ENCODE data around the gene ELOA. TPM values are rescaled to one million over a fixed set of nuclear protein-coding genes. Genes with fewer than 3 reads are reported as not detected.

Gene ELOA
- total RNA-seq, 2 experiments from 2014 or later: 24.7 to 41.0 TPM

GRCh38 chr1:23796466-23797271, 53.4 kb downstream of the ELOA start:
- ChIA-PET CTCF (ENCODE audit: unreplicated experiment) (interaction anchor here (0.5 kb wide), 1 partner anchor 13 kb away, joined by 3 read pairs; no protein-coding TSS in a partner anchor), POLR2A (no interaction called here)
- Histone ChIP-seq H3K4me2 (ENCODE audit: low read length) (no peak overlapping the region), H3K79me2 (ENCODE audit: insufficient read depth, low read depth, low read length) (peaks cover 13% of the 10 kb centered on the region; the same call in 1 of the 2 replicates), H3K36me3 (ENCODE audit: insufficient read depth, low read length) (peaks cover 44% of the 10 kb centered on the region), H4K20me1 (ENCODE audit: insufficient read depth, low read length) (no peaks in the 10 kb centered on the region), H3K4me1 (ENCODE audit: insufficient read depth, low read length, poor library complexity, severe bottlenecking) (peaks cover 24% of the 10 kb centered on the region), H3K27ac (ENCODE audit: low read depth, low read length, poor library complexity, severe bottlenecking) (no peak overlapping the region), H3K9me2 (ENCODE audit: insufficient read depth, low read length) (no peaks in the 10 kb centered on the region), H3K9me3 (ENCODE audit: low read length) (no peaks in the 10 kb centered on the region), H2AFZ (ENCODE audit: low read length) (no peak overlapping the region), H3K4me3 (ENCODE audit: low read depth, low read length, poor library complexity, severe bottlenecking) (no peak overlapping the region)
- no TSS peak for BruUV-seq (replicated peaks)
- TF ChIP-seq EZH2phosphoT487 (IDR thresholded peaks at IDR 0.05; ENCODE audit: borderline replicate concordance, low read depth, low read length) (no peak), CTCF (conservative IDR thresholded peaks at IDR 0.05; ENCODE audit: low read length) (peak; percentile 52; the same call in 1 of the 2 replicates)
- intact Hi-C loops (cut with micrococcal nuclease; ENCODE audit: unreplicated experiment): no loop called here
- no peak for DNase-seq (ENCODE audit: low spot score)

GRCh38 chr1:23797478-23798448, 54.5 kb downstream of the ELOA start:
- intact Hi-C loops (cut with micrococcal nuclease; ENCODE audit: unreplicated experiment): no loop called here
- ChIA-PET POLR2A (interaction anchor here (0.5 to 0.6 kb wide), 2 partner anchors 105 to 170 kb away, joined by 3 to 9 read pairs; no protein-coding TSS in a partner anchor), CTCF (ENCODE audit: unreplicated experiment) (no interaction called here)
- TF ChIP-seq CTCF (conservative IDR thresholded peaks at IDR 0.05; ENCODE audit: low read length) (no peak), EZH2phosphoT487 (IDR thresholded peaks at IDR 0.05; ENCODE audit: borderline replicate concordance, low read depth, low read length) (no peak)
- no peaks in the 10 kb centered on the region for H4K20me1 ChIP-seq (ENCODE audit: insufficient read depth, low read length)
- H3K9me3 ChIP-seq (ENCODE audit: low read length): no peaks in the 10 kb centered on the region
- no TSS peak for BruUV-seq (replicated peaks)
- H3K36me3 ChIP-seq (ENCODE audit: insufficient read depth, low read length): peaks cover 44% of the 10 kb centered on the region
- no peak overlapping the region for H3K27ac ChIP-seq (ENCODE audit: low read depth, low read length, poor library complexity, severe bottlenecking)
- H2AFZ ChIP-seq (ENCODE audit: low read length): no peak overlapping the region
- no peak for DNase-seq (ENCODE audit: low spot score)
- peaks cover 2% of the 10 kb centered on the region; the same call in 1 of the 2 replicates for H3K79me2 ChIP-seq (ENCODE audit: insufficient read depth, low read depth, low read length)
- no peak overlapping the region for H3K4me3 ChIP-seq (ENCODE audit: low read depth, low read length, poor library complexity, severe bottlenecking)
- no peaks in the 10 kb centered on the region for H3K9me2 ChIP-seq (ENCODE audit: insufficient read depth, low read length)
- H3K4me2 ChIP-seq (ENCODE audit: low read length): no peak overlapping the region
- peaks cover 17% of the 10 kb centered on the region for H3K4me1 ChIP-seq (ENCODE audit: insufficient read depth, low read length, poor library complexity, severe bottlenecking)

Measured in OCI-LY7 (cell line).